H9 (cell line): ENCODE results near the gene SMAD6. TPM values are rescaled to one million over a fixed set of nuclear protein-coding genes. Genes with fewer than 3 reads are reported as not detected.

ENCODE experiments used
- DNase-seq: peaks from one replicate; pipeline ENCODE4 v3.0.0-alpha.2; 2017
- H2AFZ ChIP-seq: one replicate; pipeline ENCODE4 v1.6.1; 2013; ENCODE audit warnings: mild to moderate bottlenecking, low read length, control low read depth, moderate library complexity
- H2AK5ac ChIP-seq: 2 replicates; pipeline ENCODE4 v1.6.1; 2013; ENCODE audit warnings: low read length, control low read depth, mixed read lengths; ENCODE audit not compliant: insufficient read length
- H2BK120ac ChIP-seq: one replicate; pipeline ENCODE4 v1.6.1; 2013; ENCODE audit warnings: low read depth, mild to moderate bottlenecking, low read length, control low read depth, inconsistent platforms; ENCODE audit not compliant: poor library complexity, severe bottlenecking
- H2BK12ac ChIP-seq: 2 replicates; pipeline ENCODE4 v1.6.1; 2013; ENCODE audit warnings: low read length, control low read depth, mixed read lengths, low read depth; ENCODE audit not compliant: insufficient read length
- H2BK15ac ChIP-seq: 2 replicates; pipeline ENCODE4 v1.6.1; 2013; ENCODE audit warnings: low read depth, low read length, control low read depth
- H2BK20ac ChIP-seq: one replicate; pipeline ENCODE4 v1.6.1; 2013; ENCODE audit warnings: low read depth, mild to moderate bottlenecking, low read length, control low read depth, inconsistent platforms; ENCODE audit not compliant: poor library complexity, severe bottlenecking
- H2BK5ac ChIP-seq: 2 replicates; pipeline ENCODE4 v1.6.1; 2013; ENCODE audit warnings: low read length, control low read depth, mixed read lengths; ENCODE audit not compliant: insufficient read length
- H3K14ac ChIP-seq: 2 replicates; pipeline ENCODE4 v1.6.1; 2013; ENCODE audit warnings: low read length, control low read depth; ENCODE audit not compliant: insufficient read depth
- H3K18ac ChIP-seq: 2 replicates; pipeline ENCODE4 v1.6.1; 2013; ENCODE audit warnings: low read depth, mild to moderate bottlenecking, mixed read lengths, low read length, control low read depth; ENCODE audit not compliant: insufficient read length
- H3K23ac ChIP-seq: 2 replicates; pipeline ENCODE4 v1.6.1; 2013; ENCODE audit warnings: low read length, control low read depth, mixed read lengths, low read depth; ENCODE audit not compliant: insufficient read length
- H3K23me2 ChIP-seq: 2 replicates; pipeline ENCODE4 v1.6.1; 2013; ENCODE audit warnings: low read depth, mild to moderate bottlenecking, mixed read lengths, low read length, control low read depth; ENCODE audit not compliant: insufficient read length, poor library complexity, severe bottlenecking
- H3K27ac ChIP-seq: 2 replicates; pipeline ENCODE4 v1.5.1; 2013; ENCODE audit warnings: low read length, control low read depth, mixed read lengths, low read depth; ENCODE audit not compliant: insufficient read length
- H3K27me3 ChIP-seq: 2 replicates; pipeline ENCODE4 v1.6.1; 2013; ENCODE audit warnings: low read length, control low read depth, inconsistent platforms; ENCODE audit not compliant: insufficient read depth
- H3K4ac ChIP-seq: 2 replicates; pipeline ENCODE4 v1.6.1; 2013; ENCODE audit warnings: low read depth, mild to moderate bottlenecking, control low read depth, inconsistent platforms, low read length, moderate library complexity
- H3K4me1 ChIP-seq: 2 replicates; pipeline ENCODE4 v1.6.1; 2013; ENCODE audit warnings: low read length, control low read depth, inconsistent platforms; ENCODE audit not compliant: insufficient read depth
- H3K4me2 ChIP-seq: 2 replicates; pipeline ENCODE4 v1.6.1; 2013; ENCODE audit warnings: low read length, control low read depth, mixed read lengths; ENCODE audit not compliant: insufficient read length, insufficient read depth
- H3K56ac ChIP-seq: 2 replicates; pipeline ENCODE4 v1.6.1; 2013; ENCODE audit warnings: low read depth, mild to moderate bottlenecking, mixed read lengths, low read length, control low read depth; ENCODE audit not compliant: insufficient read length
- H3K79me1 ChIP-seq: 2 replicates; pipeline ENCODE4 v1.6.1; 2013; ENCODE audit warnings: low read depth, mild to moderate bottlenecking, moderate library complexity, low read length, control low read depth, inconsistent platforms; ENCODE audit not compliant: insufficient read depth, poor library complexity, severe bottlenecking
- H3K79me2 ChIP-seq: 2 replicates; pipeline ENCODE4 v1.6.1; 2013; ENCODE audit warnings: low read length, control low read depth, inconsistent platforms; ENCODE audit not compliant: insufficient read depth
- H3K9ac ChIP-seq: 2 replicates; pipeline ENCODE4 v1.6.1; 2013; ENCODE audit warnings: low read length, control low read depth, mixed read lengths; ENCODE audit not compliant: insufficient read length; ENCODE audit errors: extremely low read depth
- H3K9me3 ChIP-seq: one replicate; pipeline ENCODE4 v1.6.1; 2013; ENCODE audit warnings: low read depth, low read length, inconsistent platforms; ENCODE audit not compliant: control insufficient read depth
- H3T11ph ChIP-seq: one replicate; pipeline ENCODE4 v1.6.1; 2013; ENCODE audit warnings: mild to moderate bottlenecking, low read length, control low read depth, inconsistent platforms
- H4K20me1 ChIP-seq: one replicate; pipeline ENCODE4 v1.6.1; 2013; ENCODE audit not compliant: control insufficient read depth, insufficient read length, insufficient read depth
- H4K5ac ChIP-seq: 2 replicates; pipeline ENCODE4 v1.6.1; 2013; ENCODE audit warnings: low read depth, mild to moderate bottlenecking, mixed read lengths, low read length, control low read depth; ENCODE audit not compliant: insufficient read length
- H4K8ac ChIP-seq: replicated peaks from 2 replicates; pipeline ENCODE4 v1.6.1; 2013; ENCODE audit warnings: low read length, control low read depth, mixed read lengths, low read depth; ENCODE audit not compliant: insufficient read length
- H4K91ac ChIP-seq: 2 replicates; pipeline ENCODE4 v1.6.1; 2013; ENCODE audit warnings: low read depth, mild to moderate bottlenecking, moderate library complexity, mixed read lengths, low read length, control low read depth; ENCODE audit not compliant: insufficient read length
- H3K27ac Mint-ChIP-seq, 3 experiments: 2 replicates in 2 of 3; 3 replicates in 1 of 3; pipeline ENCODE4 v1.8.0; 2020 to 2021; ENCODE audit warnings: mixed read lengths in 3 of 3, mild to moderate bottlenecking in 1 of 3, moderate library complexity in 1 of 3
- H3K27me3 Mint-ChIP-seq: 2 replicates; pipeline ENCODE4 v1.8.0; 2021; ENCODE audit warnings: low read depth, mild to moderate bottlenecking, moderate library complexity, mixed read lengths
- H3K36me3 Mint-ChIP-seq, 3 experiments: 2 replicates in 2 of 3; 3 replicates in 1 of 3; pipeline ENCODE4 v1.8.0; 2020 to 2021; ENCODE audit warnings: low read depth in 3 of 3, mixed read lengths in 3 of 3; ENCODE audit not compliant: insufficient read depth in 1 of 3
- H3K4me1 Mint-ChIP-seq, 2 experiments: 2 replicates each; pipeline ENCODE4 v1.8.0; 2020; ENCODE audit warnings: mixed read lengths in 2 of 2
- H3K4me3 Mint-ChIP-seq, 2 experiments: 2 replicates in 1 of 2; 3 replicates in 1 of 2; pipeline ENCODE4 v1.8.0; 2020 to 2021; ENCODE audit warnings: mild to moderate bottlenecking in 2 of 2, mixed read lengths in 2 of 2, moderate library complexity in 1 of 2
- H3K9me3 Mint-ChIP-seq, 2 experiments: 2 replicates in 1 of 2; 3 replicates in 1 of 2; pipeline ENCODE4 v1.8.0; 2020; ENCODE audit warnings: mild to moderate bottlenecking in 2 of 2, mixed read lengths in 2 of 2, moderate library complexity in 1 of 2
- WGBS: extraction: QIAGEN DNeasy Blood & Tissue Kit; methylation state at CpG from one replicate; pipeline ENCODE4 v1.1.7; 2013; ENCODE audit warnings: missing lambda C conversion rate, low lambda C conversion rate, mixed read lengths; ENCODE audit not compliant: insufficient read length; ENCODE audit errors: extremely low coverage; 5-methylcytosine and 5-hydroxymethylcytosine counted together
- total RNA-seq: library from RNA; stranded (reverse); gene quantifications from 2 replicates; pipeline ENCODE4 v1.2.1, GENCODE V29; 2021
- TF ChIP-seq, protein P1 (sequence below): fragments of 200-600 bp; sonication (generic); conservative IDR thresholded peaks from 3 replicates; pipeline ENCODE4 v1.8.0; 2021; ENCODE audit warnings: antibody characterized with exemption, mild to moderate bottlenecking

Gene SMAD6
- total RNA-seq, 1 experiment from 2014 or later: 6.0 TPM

DNA sequence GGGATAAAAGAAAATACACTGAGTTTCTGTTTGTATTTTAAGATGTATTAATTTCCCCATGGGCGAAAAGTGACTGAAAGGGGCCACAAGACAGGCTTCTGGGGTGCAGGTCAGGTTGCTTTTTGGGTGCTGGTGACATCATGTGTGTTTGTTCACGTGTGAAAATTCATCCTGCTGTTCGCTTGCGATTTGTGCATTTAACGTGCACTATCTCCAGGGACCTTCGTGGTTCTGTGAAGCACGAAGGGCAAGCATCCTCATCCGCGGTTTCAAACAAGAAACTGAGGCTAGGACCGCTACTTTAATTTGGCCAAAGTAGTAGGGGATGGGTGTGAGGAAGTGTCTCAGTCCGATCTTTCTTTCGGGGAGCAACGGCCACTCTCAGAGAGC is 1.6 kb upstream of the SMAD6 start:
- Histone ChIP-seq H2BK120ac (no peak overlapping the region), H3K4me1 (0 out of 2 replicates have a peak, but pooled peaks cover 2% of the 10 kb centered on the region), H3T11ph (no peak overlapping the region), H3K56ac (no peak overlapping the region), H2AK5ac (no peak overlapping the region), H2BK12ac (no peak overlapping the region), H2BK5ac (no peak overlapping the region), H3K23me2 (peaks cover 22% of the 10 kb centered on the region), H3K14ac (peak overlapping the region; percentile 74; the same call in 1 of the 2 replicates), H4K8ac (no peak overlapping the region), H3K4me2 (peak overlapping the region; percentile 95), H2AFZ (no peak overlapping the region), H3K4ac (no peak overlapping the region), H4K91ac (no peak overlapping the region), H2BK20ac (no peak overlapping the region), H2BK15ac (no peak overlapping the region), H3K27me3 (peaks cover 14% of the 10 kb centered on the region), H3K18ac (peak overlapping the region; percentile 60), H3K79me2 (no peaks in the 10 kb centered on the region), H3K79me1 (no peaks in the 10 kb centered on the region), H4K5ac (no peak overlapping the region), H4K20me1 (no peaks in the 10 kb centered on the region), H3K23ac (no peak overlapping the region), H3K9me3 (no peaks in the 10 kb centered on the region), H3K9ac (peak overlapping the region; percentile 39), H3K27ac (no peak overlapping the region)
- H3K36me3 Mint-ChIP-seq: peaks cover 0 to under 1% (median 0%) of the 10 kb centered on the region in 3 experiments; a peak in 1 of 7 replicates
- no peak overlapping the region for H3K27ac Mint-ChIP-seq
- H3K9me3 Mint-ChIP-seq: peaks cover 0 to 1% of the 10 kb centered on the region in 2 experiments; a peak in 1 of 5 replicates
- no CpG with 5 or more reads among the region's 13 CpGs for WGBS
- H3K4me3 Mint-ChIP-seq: peak overlapping the region; percentile 71 to 84
- TF ChIP-seq, protein P1, sequence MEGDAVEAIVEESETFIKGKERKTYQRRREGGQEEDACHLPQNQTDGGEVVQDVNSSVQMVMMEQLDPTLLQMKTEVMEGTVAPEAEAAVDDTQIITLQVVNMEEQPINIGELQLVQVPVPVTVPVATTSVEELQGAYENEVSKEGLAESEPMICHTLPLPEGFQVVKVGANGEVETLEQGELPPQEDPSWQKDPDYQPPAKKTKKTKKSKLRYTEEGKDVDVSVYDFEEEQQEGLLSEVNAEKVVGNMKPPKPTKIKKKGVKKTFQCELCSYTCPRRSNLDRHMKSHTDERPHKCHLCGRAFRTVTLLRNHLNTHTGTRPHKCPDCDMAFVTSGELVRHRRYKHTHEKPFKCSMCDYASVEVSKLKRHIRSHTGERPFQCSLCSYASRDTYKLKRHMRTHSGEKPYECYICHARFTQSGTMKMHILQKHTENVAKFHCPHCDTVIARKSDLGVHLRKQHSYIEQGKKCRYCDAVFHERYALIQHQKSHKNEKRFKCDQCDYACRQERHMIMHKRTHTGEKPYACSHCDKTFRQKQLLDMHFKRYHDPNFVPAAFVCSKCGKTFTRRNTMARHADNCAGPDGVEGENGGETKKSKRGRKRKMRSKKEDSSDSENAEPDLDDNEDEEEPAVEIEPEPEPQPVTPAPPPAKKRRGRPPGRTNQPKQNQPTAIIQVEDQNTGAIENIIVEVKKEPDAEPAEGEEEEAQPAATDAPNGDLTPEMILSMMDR: no peak
- DNase-seq: no peak
- peaks cover 21% of the 10 kb centered on the region for H3K27me3 Mint-ChIP-seq
- H3K4me1 Mint-ChIP-seq: peaks cover 25 to 36% of the 10 kb centered on the region in 2 experiments
